Lower lobe of right lung (tissue), 2 donors: Measurements from ENCODE around the gene PLCL2. TPM values are rescaled to one million over a fixed set of nuclear protein-coding genes. Genes with fewer than 3 reads are reported as not detected.

Experiments
- ATAC-seq, 2 donors: fragments of 200-7000 bp; cut with Tn5 transposase; one replicate each; pipeline ENCODE4 v1.9.1; 2020 to 2022; ENCODE audit warnings: mild to moderate bottlenecking in 2 of 2, moderate library complexity in 2 of 2
- DNase-seq: peaks from one replicate; pipeline ENCODE4 v3.0.0-alpha.2; 2020
- H3K27ac ChIP-seq: fragments of 200-600 bp; one replicate; pipeline ENCODE4 v1.8.0; 2022
- H3K27me3 ChIP-seq: fragments of 200-600 bp; one replicate; pipeline ENCODE4 v1.8.0; 2022; ENCODE audit warnings: low read depth
- H3K36me3 ChIP-seq: fragments of 200-600 bp; one replicate; pipeline ENCODE4 v1.8.0; 2022; ENCODE audit warnings: mild to moderate bottlenecking
- H3K4me1 ChIP-seq: fragments of 200-600 bp; one replicate; pipeline ENCODE4 v1.8.0; 2022
- H3K4me3 ChIP-seq: fragments of 200-600 bp; one replicate; pipeline ENCODE4 v1.8.0; 2022; ENCODE audit warnings: mild to moderate bottlenecking
- H3K9me3 ChIP-seq: fragments of 200-600 bp; one replicate; pipeline ENCODE4 v1.8.0; 2022
- intact Hi-C: fragments of 100-400 bp; cut with DNase I; formaldehyde crosslinking; loops from one replicate; pipeline ENCODE4 v1.11.0; 2022
- total RNA-seq: library from RNA; stranded (reverse); fragmentation: NEBNext Ultra II Directional; extraction: Animal tissue kit (Norgen Biotek cat#: 25700); gene quantifications from one replicate; pipeline ENCODE4 v1.2.1, GENCODE V29; 2021
- TF ChIP-seq, protein P1 (sequence below): fragments of 200-600 bp; IDR thresholded peaks from one replicate; pipeline ENCODE4 v1.8.0; 2022; ENCODE audit warnings: antibody characterized with exemption, mild to moderate bottlenecking
- donor health status: DM: no; HTN: yes; CAD: no; lungs with severe emphysema.

PLCL2 gene
- total RNA-seq, 1 donor from 2014 or later: 12.1 TPM

DNA sequence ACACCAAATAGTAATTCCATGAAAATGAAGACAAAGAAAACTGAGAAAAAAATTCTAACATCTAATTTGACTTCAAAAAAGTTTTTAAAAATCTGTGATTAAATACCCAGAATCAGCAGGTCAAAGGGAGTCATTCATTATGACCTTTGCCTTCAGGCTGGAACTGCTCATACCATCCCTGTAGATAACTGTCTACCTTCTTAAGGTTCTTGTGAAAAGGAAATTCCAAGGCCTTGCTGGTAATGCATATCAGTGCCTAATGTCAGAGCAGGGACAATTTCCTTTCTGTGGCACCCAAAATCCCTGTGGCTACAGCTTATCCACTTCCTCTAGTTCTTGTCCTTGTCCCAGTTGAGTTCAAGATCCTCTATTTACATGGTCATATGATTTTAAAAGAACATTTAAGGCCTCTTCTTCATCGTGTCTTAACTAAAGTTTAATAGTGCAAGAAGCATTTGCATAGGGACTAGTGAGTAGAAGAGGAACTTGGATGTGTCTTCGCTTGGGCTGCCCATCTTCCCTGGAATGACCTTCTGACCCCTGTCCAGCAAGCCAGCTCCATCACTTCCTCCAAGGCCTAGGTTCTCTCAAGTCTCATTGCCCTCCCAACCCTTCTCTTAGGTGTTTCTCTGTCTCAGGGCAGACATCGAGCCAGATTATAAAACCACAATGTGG is 8.7 kb upstream of the PLCL2 start:
- ATAC-seq: peak in 1 of 2 donors; percentile 80
- intact Hi-C loops: no loop called here

GRCh38 chr3:16877505-16877904 is 7.2 kb upstream of the PLCL2 start:
- Histone ChIP-seq H3K4me1 (peaks cover 4% of the 10 kb centered on the region), H3K27me3 (no peaks in the 10 kb centered on the region), H3K36me3 (no peaks in the 10 kb centered on the region), H3K4me3 (no peak overlapping the region), H3K9me3 (no peaks in the 10 kb centered on the region), H3K27ac (no peak overlapping the region)
- DNase-seq (no peak), ATAC-seq (no peak)
- TF ChIP-seq, protein P1, sequence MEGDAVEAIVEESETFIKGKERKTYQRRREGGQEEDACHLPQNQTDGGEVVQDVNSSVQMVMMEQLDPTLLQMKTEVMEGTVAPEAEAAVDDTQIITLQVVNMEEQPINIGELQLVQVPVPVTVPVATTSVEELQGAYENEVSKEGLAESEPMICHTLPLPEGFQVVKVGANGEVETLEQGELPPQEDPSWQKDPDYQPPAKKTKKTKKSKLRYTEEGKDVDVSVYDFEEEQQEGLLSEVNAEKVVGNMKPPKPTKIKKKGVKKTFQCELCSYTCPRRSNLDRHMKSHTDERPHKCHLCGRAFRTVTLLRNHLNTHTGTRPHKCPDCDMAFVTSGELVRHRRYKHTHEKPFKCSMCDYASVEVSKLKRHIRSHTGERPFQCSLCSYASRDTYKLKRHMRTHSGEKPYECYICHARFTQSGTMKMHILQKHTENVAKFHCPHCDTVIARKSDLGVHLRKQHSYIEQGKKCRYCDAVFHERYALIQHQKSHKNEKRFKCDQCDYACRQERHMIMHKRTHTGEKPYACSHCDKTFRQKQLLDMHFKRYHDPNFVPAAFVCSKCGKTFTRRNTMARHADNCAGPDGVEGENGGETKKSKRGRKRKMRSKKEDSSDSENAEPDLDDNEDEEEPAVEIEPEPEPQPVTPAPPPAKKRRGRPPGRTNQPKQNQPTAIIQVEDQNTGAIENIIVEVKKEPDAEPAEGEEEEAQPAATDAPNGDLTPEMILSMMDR: no peak
- intact Hi-C loops: no loop called here

More for the DNA sequence above, 8.7 kb upstream of the PLCL2 start:
- Histone ChIP-seq H3K4me3 (no peak overlapping the region), H3K27ac (no peak overlapping the region), H3K9me3 (no peaks in the 10 kb centered on the region), H3K36me3 (no peaks in the 10 kb centered on the region), H3K4me1 (peaks cover 4% of the 10 kb centered on the region), H3K27me3 (no peaks in the 10 kb centered on the region)
- TF ChIP-seq, protein P1: no peak
- DNase-seq: no peak

DNA sequence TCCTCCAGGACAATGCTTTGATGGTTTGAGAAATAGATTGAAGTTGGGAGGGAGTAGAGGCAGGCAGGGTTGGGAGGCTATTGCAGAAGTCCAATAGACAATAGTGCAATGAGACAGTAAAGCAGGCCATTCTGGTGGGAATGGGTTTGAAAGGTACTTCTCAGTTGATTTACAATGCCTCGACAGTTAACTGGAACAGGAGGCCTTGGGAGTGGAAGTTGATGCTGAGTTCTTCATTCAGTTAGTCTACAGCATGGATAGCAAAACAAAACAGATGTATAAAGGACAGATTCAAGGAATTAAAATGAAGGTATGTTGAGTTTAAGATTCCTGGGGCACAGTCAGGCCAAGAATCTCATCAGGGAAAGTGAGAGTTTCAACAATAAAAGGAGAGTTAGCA is 6.8 kb upstream of the PLCL2 start:
- ATAC-seq (no peak), DNase-seq (no peak)
- no peak overlapping the region for H3K4me3 ChIP-seq
- H3K9me3 ChIP-seq: no peaks in the 10 kb centered on the region
- TF ChIP-seq, protein P1: no peak
- H3K27me3 ChIP-seq: no peaks in the 10 kb centered on the region
- no peak overlapping the region for H3K27ac ChIP-seq
- intact Hi-C loops: no loop called here
- no peaks in the 10 kb centered on the region for H3K36me3 ChIP-seq
- H3K4me1 ChIP-seq: peaks cover 4% of the 10 kb centered on the region

DNA sequence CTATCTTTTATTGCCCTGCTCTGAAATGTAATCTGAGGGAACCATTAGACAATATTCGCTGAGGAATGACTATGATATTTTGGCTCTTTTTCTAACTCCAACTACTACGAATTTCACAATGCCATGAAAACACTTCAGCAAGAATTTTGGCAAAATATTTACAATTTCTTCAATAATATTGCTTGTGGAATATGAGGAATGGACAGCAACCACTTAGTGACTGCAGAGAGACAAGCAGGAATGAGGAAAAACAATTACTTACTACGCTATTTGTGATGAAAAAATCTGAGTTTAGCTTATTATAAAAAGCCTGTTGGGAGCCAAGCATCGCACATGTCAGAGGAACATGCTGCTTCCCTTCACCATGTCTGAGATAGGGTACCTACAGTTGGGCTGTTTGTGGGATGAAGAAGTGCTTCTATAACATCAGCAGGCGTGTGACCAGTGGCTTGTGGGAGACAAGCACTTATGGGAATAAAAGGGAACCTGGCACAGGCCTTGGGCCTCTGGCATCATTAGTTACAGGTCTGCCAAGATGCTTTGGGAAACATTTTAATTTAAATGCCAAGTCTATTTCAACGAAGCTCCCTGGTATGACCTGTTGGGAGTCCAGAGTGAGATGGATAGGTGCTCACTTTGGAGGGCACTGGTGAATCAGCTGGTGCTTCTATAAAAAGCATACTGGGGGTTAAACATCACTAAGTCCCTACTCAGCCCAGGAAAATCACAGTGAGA is 2.7 kb upstream of the PLCL2 start:
- Histone ChIP-seq H3K36me3 (no peaks in the 10 kb centered on the region), H3K4me3 (no peak overlapping the region), H3K9me3 (no peaks in the 10 kb centered on the region), H3K27ac (no peak overlapping the region), H3K27me3 (no peaks in the 10 kb centered on the region), H3K4me1 (peaks cover 15% of the 10 kb centered on the region)
- ATAC-seq (no peak), DNase-seq (no peak)
- TF ChIP-seq, protein P1: no peak
- intact Hi-C loops: no loop called here

DNA sequence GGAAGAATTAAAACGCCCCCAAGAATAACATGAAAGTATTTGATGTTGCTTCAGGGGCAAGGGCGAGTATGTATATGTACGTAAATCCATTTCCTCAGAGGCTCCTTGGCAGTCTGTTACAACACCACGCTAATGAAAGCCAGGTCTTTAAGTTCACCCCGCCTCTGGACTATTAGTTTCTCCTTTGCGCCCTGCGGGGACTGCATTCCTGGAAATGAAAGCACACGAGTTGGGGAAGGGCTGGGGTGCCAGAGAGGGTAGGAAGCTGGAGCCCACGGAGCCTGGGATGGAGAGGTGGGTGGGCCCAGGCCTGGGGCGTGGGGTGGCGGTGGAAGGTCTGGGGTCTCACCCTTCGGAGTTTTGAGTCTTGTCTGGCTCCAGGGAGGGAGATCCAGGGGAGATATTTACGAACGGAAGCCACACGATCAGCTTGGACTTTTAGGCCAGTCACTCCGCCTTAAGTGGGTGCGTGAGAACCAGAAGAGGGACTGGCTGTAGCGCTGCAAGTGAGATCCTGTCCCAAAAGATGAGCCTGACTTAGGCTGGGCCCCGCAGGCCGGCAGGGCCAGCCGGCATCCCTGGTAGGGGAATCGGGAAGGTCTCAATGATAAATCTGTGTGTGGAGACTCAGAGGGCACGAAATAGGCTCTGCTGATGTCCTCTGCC is 1.6 kb upstream of the PLCL2 start:
- Histone ChIP-seq H3K27ac (peak overlapping the region; percentile 91), H3K4me1 (peaks cover 26% of the 10 kb centered on the region), H3K9me3 (no peaks in the 10 kb centered on the region), H3K27me3 (no peaks in the 10 kb centered on the region), H3K36me3 (no peaks in the 10 kb centered on the region), H3K4me3 (no peak overlapping the region)
- ATAC-seq (no peak), DNase-seq (peak; percentile 44)
- intact Hi-C loops: no loop called here
- TF ChIP-seq, protein P1: no peak
